ENCODE measurements around the gene PHEX. TPM values are rescaled to one million over a fixed set of nuclear protein-coding genes. Genes with fewer than 3 reads are reported as not detected.

PHEX gene
- total RNA-seq, 1 experiment from 2014 or later, result 0.27 TPM

- no peaks in the 10 kb centered on the region for H3K79me2 ChIP-seq (ENCODE audit: insufficient read depth, low read length)
- no peaks in the 10 kb centered on the region for H3K9me2 ChIP-seq (ENCODE audit: insufficient read depth)
- H3K9me3 ChIP-seq (ENCODE audit: control insufficient read depth in 1 of 2, insufficient read depth in 1 of 2, low read depth in 1 of 2, low read length in 2 of 2), result no peaks in the 10 kb centered on the region
- ChIA-PET RAD21 (ENCODE audit: low non-redundant PET in 1 of 2, low total read pairs in 2 of 2, uncharacterized antibody in 2 of 2, unreplicated experiment in 2 of 2) (no interaction called here), CTCF (no interaction called here), POLR2A (no interaction called here)
- H2AFZ ChIP-seq (ENCODE audit: low read depth, low read length, poor library complexity, severe bottlenecking), result no peak overlapping the region
- no peaks in the 10 kb centered on the region for H4K20me1 ChIP-seq (ENCODE audit: insufficient read depth)
- H3K9ac ChIP-seq (ENCODE audit: low read length), result no peak overlapping the region
- H3K4me1 ChIP-seq (ENCODE audit: control insufficient read depth in 1 of 2, insufficient read depth in 2 of 2, low read length in 2 of 2), result no peaks in the 10 kb centered on the region
- H3K27me3 ChIP-seq (ENCODE audit: insufficient read depth, low read length), result no peaks in the 10 kb centered on the region
- no TSS peak for BruUV-seq (replicated peaks)
- TF ChIP-seq EZH2 (IDR thresholded peaks at IDR 0.05), result no peak
- no peak for TF ChIP-seq FOSL1 (IDR thresholded peaks at IDR 0.05; ENCODE audit: low read depth)
- no peak for TF ChIP-seq TCF7L2 (IDR thresholded peaks at IDR 0.05; ENCODE audit: borderline replicate concordance, extremely low read depth, insufficient read depth, insufficient read length)
- no peak for TF ChIP-seq MAX (IDR thresholded peaks at IDR 0.05)
- TF ChIP-seq SIN3A (IDR thresholded peaks at IDR 0.05; ENCODE audit: low read depth), result no peak
- TF ChIP-seq ZFX (IDR thresholded peaks at IDR 0.05), result no peak
- no peak for TF ChIP-seq CEBPB (IDR thresholded peaks at IDR 0.05; ENCODE audit: low read depth)
- no peak for TF ChIP-seq POLR2A (IDR thresholded peaks at IDR 0.05; ENCODE audit: borderline replicate concordance, extremely low read depth, insufficient read depth, insufficient read length)
- no peak for TF ChIP-seq SP1 (IDR thresholded peaks at IDR 0.05; ENCODE audit: low read depth)
- H3K36me3 ChIP-seq (ENCODE audit: control insufficient read depth in 1 of 2, insufficient read depth in 2 of 2, low read length in 2 of 2), result no peaks in the 10 kb centered on the region
- intact Hi-C loops (cut with micrococcal nuclease), result no loop called here
- no peak for DNase-seq (ENCODE audit: low read depth, low spot score)
- H3K4me2 ChIP-seq (ENCODE audit: low read length), result no peak overlapping the region
- no peak overlapping the region for H3K4me3 ChIP-seq (replicated peaks in 1 of 2; ENCODE audit: low read depth in 1 of 2, low read length in 2 of 2)
- no peak for ATAC-seq
- no peak overlapping the region for H3K27ac ChIP-seq (ENCODE audit: low read depth, low read length)
These were observed 145.9 kb downstream of the PHEX start for GRCh38 chrX:22177950-22178515.

GRCh38 chrX:22184096-22184495, 152.0 kb downstream of the PHEX start:
- no peaks in the 10 kb centered on the region for H3K9me2 ChIP-seq (ENCODE audit: insufficient read depth)
- DNase-seq (ENCODE audit: low read depth, low spot score), result no peak
- H3K4me3 ChIP-seq (replicated peaks in 1 of 2; ENCODE audit: low read depth in 1 of 2, low read length in 2 of 2), result no peak overlapping the region
- no peak overlapping the region for H2AFZ ChIP-seq (ENCODE audit: low read depth, low read length, poor library complexity, severe bottlenecking)
- intact Hi-C loops (cut with micrococcal nuclease), result no loop called here
- ATAC-seq, result no peak
- ChIA-PET RAD21 (ENCODE audit: low non-redundant PET in 1 of 2, low total read pairs in 2 of 2, uncharacterized antibody in 2 of 2, unreplicated experiment in 2 of 2) (no interaction called here), POLR2A (no interaction called here), CTCF (no interaction called here)
- no peak overlapping the region for H3K9ac ChIP-seq (ENCODE audit: low read length)
- no peaks in the 10 kb centered on the region for H3K36me3 ChIP-seq (ENCODE audit: control insufficient read depth in 1 of 2, insufficient read depth in 2 of 2, low read length in 2 of 2)
- no TSS peak for BruUV-seq (replicated peaks)
- peaks cover 0 to 7% of the 10 kb centered on the region in 2 experiments; a peak in 1 of 4 replicates for H3K4me1 ChIP-seq (ENCODE audit: control insufficient read depth in 1 of 2, insufficient read depth in 2 of 2, low read length in 2 of 2)
- H3K27me3 ChIP-seq (ENCODE audit: insufficient read depth, low read length), result no peaks in the 10 kb centered on the region
- no peak overlapping the region for H3K4me2 ChIP-seq (ENCODE audit: low read length)
- H3K9me3 ChIP-seq (ENCODE audit: control insufficient read depth in 1 of 2, insufficient read depth in 1 of 2, low read depth in 1 of 2, low read length in 2 of 2), result no peaks in the 10 kb centered on the region
- H3K27ac ChIP-seq (ENCODE audit: low read depth, low read length), result no peak overlapping the region
- no peaks in the 10 kb centered on the region for H4K20me1 ChIP-seq (ENCODE audit: insufficient read depth)
- H3K79me2 ChIP-seq (ENCODE audit: insufficient read depth, low read length), result no peaks in the 10 kb centered on the region
- TF ChIP-seq ZNF274 (IDR thresholded peaks at IDR 0.05; ENCODE audit: low read depth, low read length), result no peak
- TF ChIP-seq CBX3 (IDR thresholded peaks at IDR 0.05; ENCODE audit: low read depth), result no peak
- no peak for TF ChIP-seq SRF (IDR thresholded peaks at IDR 0.05; ENCODE audit: low read depth)
- TF ChIP-seq TCF7L2 (IDR thresholded peaks at IDR 0.05; ENCODE audit: borderline replicate concordance, extremely low read depth, insufficient read depth, insufficient read length), result no peak
- TF ChIP-seq EZH2 (IDR thresholded peaks at IDR 0.05), result no peak
- no peak for TF ChIP-seq ELF1 (IDR thresholded peaks at IDR 0.05; ENCODE audit: borderline replicate concordance, low read depth)
- TF ChIP-seq ZFX (IDR thresholded peaks at IDR 0.05), result no peak
- no peak for TF ChIP-seq REST (IDR thresholded peaks at IDR 0.05; ENCODE audit: low read depth)
- TF ChIP-seq POLR2AphosphoS5 (IDR thresholded peaks at IDR 0.05; ENCODE audit: low read depth, low read length), result no peak
- no peak for TF ChIP-seq MAX (IDR thresholded peaks at IDR 0.05)
- TF ChIP-seq, protein P1, sequence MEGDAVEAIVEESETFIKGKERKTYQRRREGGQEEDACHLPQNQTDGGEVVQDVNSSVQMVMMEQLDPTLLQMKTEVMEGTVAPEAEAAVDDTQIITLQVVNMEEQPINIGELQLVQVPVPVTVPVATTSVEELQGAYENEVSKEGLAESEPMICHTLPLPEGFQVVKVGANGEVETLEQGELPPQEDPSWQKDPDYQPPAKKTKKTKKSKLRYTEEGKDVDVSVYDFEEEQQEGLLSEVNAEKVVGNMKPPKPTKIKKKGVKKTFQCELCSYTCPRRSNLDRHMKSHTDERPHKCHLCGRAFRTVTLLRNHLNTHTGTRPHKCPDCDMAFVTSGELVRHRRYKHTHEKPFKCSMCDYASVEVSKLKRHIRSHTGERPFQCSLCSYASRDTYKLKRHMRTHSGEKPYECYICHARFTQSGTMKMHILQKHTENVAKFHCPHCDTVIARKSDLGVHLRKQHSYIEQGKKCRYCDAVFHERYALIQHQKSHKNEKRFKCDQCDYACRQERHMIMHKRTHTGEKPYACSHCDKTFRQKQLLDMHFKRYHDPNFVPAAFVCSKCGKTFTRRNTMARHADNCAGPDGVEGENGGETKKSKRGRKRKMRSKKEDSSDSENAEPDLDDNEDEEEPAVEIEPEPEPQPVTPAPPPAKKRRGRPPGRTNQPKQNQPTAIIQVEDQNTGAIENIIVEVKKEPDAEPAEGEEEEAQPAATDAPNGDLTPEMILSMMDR (IDR thresholded peaks at IDR 0.05 in 2 of 3, conservative IDR thresholded peaks at IDR 0.05 in 1 of 3; ENCODE audit: borderline replicate concordance in 1 of 3, insufficient read depth in 1 of 3, low read depth in 2 of 3, low read length in 2 of 3), result no peak
- no peak for TF ChIP-seq JUND (IDR thresholded peaks at IDR 0.05)

All from HCT116 (cell line).